Retinal pigment epithelial cell (primary cell): ENCODE measurements around the gene CNPY3.

Experiments used
- DNase-seq: peaks from one replicate; pipeline ENCODE4 v3.0.0-alpha.2; 2010; ENCODE audit warnings: low read depth
- H3K4me3 ChIP-seq: 2 replicates; pipeline ENCODE4 v1.5.1; 2011; ENCODE audit warnings: mild to moderate bottlenecking, low read length, control low read depth, moderate library complexity
- TF ChIP-seq, protein P1 (sequence below): conservative IDR thresholded peaks from 2 replicates; pipeline ENCODE4 v1.5.1; 2011; ENCODE audit warnings: low read depth, low read length, control low read depth, inconsistent platforms

The CNPY3 gene

DNA sequence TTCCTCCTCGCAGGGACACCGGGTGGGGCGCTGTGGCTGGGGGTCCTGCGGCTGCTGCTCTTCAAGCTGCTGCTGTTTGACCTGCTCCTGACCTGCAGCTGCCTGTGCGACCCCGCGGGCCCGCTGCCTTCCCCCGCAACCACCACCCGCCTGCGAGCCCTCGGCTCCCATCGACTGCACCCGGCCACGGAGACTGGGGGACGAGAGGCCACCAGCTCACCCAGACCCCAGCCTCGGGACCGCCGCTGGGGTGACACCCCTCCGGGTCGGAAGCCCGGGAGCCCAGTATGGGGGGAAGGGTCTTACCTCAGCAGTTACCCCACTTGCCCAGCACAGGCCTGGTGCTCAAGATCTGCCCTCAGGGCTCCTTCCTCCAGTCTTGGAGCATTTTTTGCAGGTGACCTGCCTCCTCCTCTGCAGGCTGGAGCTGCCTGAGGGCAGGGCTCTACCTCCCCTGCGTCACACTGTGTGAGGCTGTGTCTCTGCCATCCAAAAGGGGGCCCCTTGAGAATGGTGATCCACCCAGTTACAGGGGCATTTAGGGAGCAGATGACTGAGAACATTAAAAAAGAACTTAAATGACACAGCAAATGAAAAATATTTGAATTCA lies 3.9 kb upstream of the CNPY3 start:
- no peak for DNase-seq
- TF ChIP-seq, protein P1, sequence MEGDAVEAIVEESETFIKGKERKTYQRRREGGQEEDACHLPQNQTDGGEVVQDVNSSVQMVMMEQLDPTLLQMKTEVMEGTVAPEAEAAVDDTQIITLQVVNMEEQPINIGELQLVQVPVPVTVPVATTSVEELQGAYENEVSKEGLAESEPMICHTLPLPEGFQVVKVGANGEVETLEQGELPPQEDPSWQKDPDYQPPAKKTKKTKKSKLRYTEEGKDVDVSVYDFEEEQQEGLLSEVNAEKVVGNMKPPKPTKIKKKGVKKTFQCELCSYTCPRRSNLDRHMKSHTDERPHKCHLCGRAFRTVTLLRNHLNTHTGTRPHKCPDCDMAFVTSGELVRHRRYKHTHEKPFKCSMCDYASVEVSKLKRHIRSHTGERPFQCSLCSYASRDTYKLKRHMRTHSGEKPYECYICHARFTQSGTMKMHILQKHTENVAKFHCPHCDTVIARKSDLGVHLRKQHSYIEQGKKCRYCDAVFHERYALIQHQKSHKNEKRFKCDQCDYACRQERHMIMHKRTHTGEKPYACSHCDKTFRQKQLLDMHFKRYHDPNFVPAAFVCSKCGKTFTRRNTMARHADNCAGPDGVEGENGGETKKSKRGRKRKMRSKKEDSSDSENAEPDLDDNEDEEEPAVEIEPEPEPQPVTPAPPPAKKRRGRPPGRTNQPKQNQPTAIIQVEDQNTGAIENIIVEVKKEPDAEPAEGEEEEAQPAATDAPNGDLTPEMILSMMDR: no peak
- no peak overlapping the region for H3K4me3 ChIP-seq

DNA sequence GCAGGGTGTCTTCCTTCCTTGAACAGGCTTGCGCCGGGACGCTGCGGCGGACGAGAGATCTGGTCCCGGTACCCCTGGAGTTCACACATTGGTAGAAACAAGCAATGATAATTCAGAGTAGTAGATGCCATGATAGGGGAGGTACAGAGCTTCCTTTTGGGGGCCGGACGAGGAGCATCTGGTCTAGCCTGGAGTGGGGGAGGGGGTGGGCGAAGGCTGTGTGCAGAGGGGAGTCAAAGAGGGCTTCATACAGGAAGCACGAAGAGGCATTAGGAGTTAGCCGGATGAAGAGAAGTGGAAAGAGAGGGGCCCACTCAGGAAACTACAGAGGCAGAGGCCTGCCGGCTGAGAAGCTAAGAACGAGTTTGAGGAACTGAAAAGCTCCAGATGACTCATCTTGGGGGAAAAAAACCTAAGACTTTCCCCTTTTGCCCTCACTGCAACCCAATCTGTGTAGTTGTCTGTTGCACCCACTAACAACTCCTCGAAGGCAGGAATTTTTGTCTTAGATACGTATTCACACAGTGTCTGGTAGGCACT lies 611 bp downstream of the CNPY3 start:
- no peak for DNase-seq
- TF ChIP-seq, protein P1: no peak
- H3K4me3 ChIP-seq: peak overlapping the region; percentile 80

DNA sequence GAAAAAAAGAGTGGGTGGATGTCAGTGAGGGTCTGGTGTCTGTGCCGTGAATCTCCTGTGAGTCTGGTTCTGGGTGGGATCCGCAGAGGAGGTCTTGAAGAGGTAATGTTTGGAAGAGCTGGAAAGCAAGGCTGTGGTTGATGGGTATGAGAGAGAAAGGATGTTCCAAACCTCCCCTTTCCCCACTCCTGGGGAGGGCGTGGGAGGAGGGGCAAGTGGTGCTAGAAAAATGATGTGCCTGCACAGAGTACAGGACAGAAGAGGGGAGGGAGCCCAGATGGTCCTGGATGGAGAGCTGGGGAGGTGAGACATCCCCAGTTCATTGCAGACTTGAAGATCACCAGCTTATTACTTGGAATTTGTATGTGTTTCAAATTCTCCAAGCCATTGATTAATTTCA lies 3.1 kb downstream of the CNPY3 start:
- TF ChIP-seq, protein P1: no peak
- no peak for DNase-seq
- H3K4me3 ChIP-seq: no peak overlapping the region

DNA sequence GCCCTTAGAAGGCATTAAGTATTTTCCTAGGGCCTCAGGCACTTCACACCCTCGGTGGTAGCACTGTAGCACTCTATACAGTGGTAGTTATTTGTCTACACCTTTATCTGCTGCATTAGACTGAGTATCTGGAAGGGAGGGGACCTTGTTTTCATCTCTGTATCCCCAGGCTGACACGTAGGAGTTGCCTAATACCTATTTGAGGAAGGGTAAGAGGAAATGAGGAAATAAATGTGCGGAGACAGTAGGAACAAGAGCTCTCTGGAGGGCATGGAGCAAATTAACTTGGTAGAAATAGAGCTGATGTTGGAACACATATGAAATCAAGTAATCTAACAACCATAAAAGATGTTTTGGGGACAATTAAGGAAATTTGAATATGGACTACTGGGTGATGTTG lies 3.9 kb downstream of the CNPY3 start:
- H3K4me3 ChIP-seq: no peak overlapping the region
- no peak for DNase-seq
- TF ChIP-seq, protein P1: no peak

DNA sequence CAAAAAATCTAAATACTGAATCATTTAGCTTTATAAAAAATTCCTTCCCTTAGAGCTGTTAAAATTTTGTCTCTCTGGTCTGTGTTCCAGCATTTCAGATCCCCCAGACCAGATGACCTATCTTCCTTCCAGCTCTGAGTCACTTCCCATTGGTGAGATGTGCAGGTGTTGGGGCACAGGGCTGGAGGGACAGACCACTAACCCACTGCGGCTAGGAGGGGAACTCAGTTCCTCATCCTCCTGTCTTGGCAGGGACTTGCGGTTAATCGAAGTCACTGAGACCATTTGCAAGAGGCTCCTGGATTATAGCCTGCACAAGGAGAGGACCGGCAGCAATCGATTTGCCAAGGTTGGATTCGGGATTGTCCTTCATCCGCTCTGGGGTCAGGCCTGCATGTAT lies 6.0 kb downstream of the CNPY3 start:
- H3K4me3 ChIP-seq: no peak overlapping the region
- DNase-seq: no peak

DNA sequence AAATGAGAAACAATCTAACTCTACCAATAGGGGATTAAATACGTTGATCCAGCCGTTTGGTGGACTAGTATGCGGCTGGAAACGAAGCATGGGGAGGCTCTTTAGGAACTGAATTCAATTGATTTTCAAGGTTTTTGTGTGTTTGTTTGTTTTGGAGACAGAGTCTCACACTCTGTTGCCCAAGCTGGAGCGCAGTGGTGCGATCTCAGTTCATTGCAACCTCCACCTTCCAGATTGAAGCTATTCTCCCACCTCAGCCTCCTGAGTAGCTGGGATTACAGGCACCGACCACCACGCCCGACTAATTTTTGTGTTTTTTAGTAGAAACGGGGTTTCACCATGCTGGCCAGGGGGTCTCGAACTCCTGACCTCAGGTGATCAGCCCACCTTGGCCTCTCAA lies 7.1 kb downstream of the CNPY3 start:
- no peak for DNase-seq
- H3K4me3 ChIP-seq: no peak overlapping the region
- TF ChIP-seq, protein P1: no peak

More for the DNA sequence above, 6.0 kb downstream of the CNPY3 start:
- TF ChIP-seq, protein P1: no peak
